HG03571 (cell line): ENCODE measurements around the gene SLC25A21.

ENCODE experiments used
- ATAC-seq: cut with Tn5 transposase; IDR thresholded peaks from one replicate; pipeline ENCODE4 v1.9.1; 2021; ENCODE audit not compliant: unreplicated experiment

The SLC25A21 gene

DNA sequence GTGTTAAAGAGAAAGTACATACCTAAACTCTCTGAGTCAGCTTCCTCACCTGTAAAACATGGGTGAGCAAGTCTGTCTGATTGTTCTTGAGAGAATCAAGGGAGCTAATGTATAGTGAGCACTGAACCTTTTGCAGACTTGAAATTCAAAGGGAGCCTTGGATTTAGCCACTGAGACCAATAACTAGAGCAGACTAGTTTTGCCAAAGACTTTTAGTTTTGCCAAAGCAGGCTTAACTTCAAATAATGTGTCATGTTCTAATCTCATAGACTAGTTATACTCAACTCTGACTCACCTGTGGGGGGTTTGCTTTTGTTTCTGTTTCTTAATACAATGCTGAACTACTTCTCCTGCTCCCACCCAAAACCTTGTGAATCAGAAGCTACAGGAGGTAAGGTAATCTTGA lies 123.7 kb downstream of the SLC25A21 start:
- no peak for ATAC-seq

DNA sequence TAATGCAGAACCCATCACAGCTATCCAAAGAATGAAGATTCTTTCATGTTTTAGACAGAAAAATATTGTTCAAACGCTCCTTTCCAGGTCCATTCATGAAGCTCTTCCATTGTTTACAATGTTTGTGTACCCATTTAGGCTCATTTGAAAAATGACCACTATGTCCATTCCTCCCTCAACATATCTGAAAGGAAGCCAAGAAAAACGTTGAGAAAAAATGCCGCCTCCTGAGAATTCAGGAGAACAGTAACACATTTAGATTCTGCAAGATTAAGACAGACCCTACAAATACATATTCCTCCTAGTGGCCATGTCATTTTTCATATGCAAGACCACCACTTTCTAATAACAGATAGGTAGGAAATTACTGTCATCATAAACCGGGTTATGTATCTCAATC lies 124.4 kb downstream of the SLC25A21 start:
- ATAC-seq, result no peak

DNA sequence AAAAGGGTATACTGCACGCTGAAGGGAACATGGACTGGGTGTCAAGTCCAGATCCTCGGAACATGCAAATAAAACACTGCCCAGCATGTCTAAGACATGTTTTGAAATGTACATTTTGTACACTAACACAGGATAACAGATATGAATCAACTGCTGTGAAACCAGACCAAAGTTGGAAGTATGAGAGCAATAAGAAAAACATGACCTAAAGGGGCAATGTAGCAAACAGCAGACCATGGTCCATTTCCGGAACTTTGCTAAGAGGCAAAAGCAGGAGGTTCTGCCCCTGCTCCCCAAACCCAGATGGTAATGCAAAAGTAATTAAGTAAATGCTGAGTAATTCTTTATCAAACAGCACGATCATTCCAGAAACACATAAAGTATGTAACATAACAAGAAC lies 125.2 kb downstream of the SLC25A21 start:
- no peak for ATAC-seq

DNA sequence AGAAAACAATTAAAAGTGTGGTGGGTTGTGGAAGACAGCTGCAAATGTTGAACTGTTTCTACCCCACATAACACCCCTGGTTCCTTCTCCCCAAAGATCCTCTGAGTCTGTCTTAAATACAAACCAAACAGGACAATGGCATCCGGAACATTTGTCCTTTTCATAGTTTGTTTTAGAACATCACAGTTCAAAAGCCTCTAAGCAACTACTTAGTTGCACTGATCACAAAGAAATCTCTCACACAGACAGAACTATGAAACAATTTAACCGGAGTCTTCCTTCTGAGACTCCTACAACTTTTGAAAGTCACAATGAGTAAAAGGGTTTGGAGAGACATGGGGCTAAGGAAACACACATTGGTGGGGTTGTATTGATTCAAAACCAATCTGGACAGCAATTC lies 125.6 kb downstream of the SLC25A21 start:
- no peak for ATAC-seq

DNA sequence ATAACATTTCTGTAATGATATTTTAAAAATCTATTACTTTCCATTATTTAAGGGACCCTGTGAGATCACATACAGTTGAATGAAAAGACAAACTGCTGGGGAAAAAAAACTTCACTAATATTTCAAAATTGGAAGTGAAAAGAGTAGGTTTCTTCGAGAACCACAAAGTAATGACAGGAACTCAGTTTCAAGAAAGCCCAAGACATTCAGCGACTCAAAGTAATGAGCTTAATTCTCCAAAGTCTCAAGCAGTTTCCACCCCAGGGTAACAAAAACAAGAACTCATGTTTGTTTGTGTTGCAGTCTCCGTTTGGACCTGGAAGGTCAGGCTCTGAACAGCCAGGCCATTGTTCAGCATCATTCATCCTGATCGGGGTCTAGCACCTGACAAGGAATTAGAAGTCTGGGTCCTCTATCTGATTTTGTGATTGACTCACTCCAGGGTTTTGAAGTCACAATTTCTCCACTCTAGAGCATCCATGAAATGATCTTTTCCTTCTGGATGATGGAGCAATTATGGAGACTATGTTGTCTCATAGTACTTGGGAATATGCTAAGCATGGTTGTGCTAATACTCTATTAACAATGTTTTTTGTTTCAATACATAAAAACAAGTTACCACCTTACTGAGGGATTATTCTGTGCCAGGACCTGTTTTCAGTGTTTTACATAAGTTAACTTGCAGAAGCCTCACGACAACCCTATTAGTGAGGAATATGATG lies 126.9 kb downstream of the SLC25A21 start:
- ATAC-seq, result no peak

DNA sequence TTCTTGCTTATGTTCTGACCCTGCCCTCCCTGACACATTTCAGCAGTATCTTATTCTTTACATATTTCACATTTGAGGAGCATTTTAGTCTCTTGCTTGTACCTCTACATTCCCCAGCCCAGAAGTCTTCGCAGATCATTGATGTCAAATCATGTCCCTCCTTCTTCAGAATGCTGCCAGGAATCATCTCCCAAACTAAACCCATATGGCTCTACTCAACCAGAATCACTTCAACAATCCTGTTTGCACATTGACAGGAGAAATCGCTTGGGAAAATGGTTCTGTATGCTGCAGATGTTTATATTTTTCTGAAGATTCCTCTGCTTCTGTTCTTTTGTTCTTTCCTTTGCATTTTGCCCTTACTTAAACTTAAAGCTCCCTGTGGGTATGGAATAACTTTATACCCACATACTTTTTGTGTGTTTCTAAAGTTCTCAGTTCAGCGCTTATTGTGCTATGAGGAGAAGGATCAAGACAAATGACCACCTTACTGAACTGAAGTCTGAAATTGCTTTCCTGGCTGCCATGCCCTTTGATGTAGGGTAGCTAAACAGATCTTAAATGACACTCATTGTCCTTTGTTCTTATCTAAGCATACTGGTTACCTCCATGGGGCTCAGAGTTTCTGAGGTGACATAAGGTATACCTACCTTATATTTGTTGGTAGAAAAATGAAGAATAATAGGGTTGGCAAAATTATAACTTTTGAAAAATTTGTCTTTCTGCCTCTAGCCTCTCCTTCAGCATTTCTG lies 134.6 kb downstream of the SLC25A21 start:
- no peak for ATAC-seq

DNA sequence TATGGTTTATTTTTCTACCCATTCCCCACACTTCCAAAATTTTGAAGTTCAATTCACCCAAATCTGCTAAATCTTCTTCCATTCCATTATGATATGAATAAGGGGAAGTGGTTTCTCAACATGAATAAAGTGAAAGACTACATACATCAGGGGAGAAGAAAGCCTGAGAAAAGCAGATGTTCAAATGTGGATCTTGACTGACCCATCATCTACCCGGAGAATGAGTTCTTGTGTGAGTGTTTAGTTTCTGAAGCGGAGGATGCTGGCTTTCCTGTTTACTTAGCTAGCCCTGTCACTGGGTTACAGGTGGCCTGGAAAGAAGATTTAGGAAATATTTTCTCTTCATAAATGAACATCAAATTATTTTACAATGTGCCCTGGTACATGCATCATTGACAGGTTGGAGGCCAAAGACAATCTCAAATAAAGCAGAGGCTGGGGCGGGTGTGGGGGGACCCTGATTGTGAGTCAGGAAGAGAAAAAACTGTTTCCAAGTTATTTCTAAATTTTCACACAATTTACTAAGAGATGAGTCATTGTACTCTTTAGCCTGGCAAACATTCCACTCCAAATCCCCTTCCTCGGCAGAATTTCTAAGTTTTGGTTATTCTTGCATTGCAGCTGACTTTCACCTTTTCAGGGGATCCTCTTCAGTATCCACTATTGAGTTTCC lies 135.6 kb downstream of the SLC25A21 start:
- ATAC-seq, result no peak

DNA sequence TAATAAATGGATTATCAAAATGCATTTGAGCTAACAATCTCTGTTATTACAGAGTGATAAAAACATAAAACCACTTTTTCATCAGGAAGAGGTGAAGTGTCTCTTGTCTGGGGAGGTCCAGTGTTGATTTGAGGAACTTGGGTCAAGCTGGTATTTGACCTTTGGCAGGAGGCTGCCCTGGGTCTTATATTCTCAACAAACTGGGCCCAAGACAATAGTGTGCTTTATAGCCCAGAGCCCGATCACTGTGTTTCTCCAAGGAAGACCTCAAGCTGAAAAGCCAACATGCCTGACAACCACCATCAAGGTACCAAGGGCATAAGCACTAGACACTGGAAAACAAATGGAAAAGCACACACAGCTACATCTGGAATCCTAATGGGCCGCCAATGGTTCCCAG lies 137.0 kb downstream of the SLC25A21 start:
- no peak for ATAC-seq

DNA sequence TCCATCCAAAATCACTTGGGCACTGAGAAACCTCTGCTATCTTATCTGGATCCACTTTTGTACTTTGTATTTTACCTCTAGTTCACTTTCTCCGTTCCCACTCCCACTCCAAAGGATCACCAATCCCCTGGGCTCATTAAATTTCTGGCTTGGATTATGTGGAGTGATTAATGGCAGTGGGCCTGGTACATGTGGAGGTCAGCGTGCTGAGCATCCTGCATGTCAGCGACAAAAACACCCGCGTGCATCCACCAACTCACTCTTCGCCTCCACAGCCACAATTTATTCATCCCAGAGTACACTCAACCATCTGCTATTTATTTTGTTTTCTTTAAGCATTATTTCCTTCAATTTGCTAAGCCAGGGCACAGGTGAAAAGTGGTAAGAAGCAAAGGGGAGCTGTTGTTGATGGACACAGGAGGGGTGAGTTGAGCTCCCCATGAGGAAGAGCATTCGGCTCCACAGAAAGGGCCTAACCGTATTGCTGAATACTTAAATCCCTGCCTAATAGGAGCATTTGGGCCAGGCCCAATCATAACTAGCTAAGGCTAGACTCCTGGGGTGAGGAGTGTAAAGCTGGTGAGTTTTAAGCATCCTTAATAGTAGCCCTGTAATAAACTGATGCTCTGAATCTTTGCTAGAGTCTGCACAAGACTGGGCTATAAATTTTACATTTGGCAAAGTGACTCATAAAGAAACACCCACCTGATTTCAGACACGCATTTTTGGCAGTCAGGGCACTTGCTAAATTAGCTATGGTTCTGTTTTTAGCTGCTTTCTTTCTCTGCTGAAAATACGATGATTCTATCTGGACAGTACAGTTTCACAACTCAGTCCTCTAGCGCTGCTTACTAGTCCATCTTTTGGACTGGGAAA lies 137.8 kb downstream of the SLC25A21 start:
- ATAC-seq, result no peak

DNA sequence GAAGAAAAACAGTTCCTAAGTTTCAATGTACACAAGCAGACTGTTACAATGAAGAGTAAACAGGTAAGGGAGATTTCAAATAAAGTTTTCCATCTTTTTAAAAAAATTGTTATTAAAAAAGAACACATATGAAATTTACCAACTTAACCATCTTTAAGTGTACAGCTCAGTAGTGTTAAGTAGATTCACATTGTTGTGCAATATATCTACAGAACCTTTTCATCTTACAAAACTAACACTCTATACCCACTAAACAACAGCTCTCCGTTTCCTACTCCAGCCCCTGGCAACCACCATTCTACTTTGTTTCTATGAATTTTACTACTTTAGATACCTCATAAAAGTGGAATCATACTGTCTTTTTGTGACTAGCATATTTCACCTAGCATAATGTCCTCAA lies 139.5 kb downstream of the SLC25A21 start:
- ATAC-seq, result no peak

DNA sequence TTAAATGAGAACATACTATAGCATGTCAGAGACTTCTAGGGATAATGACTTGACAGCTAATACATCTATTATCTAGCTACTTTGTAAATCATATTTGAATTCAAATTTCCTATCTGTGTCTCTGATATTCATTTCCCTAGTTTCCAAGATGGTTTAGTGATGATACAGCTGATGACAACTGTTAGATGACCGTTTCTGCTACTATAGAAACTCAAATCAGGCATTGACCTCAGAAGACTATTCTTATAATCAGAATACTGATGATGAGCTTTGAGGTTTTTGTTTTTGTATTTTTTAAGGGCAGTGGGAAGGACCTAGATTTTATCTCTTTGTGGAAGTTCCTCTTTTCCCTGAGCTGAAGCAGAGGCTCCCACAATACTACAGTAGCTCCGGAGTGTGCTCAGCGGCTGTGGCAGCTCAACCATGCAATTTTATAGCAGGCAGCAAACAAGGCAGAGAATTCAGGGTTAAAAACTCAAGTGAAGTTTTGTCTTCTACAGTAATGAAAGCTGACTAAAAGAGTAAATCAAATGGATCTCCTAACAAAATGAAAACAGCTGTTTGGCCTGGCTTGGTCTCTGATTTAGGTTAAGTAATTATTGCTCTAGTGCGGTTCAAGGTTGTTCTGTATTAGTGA lies 145.1 kb downstream of the SLC25A21 start:
- ATAC-seq, result no peak

DNA sequence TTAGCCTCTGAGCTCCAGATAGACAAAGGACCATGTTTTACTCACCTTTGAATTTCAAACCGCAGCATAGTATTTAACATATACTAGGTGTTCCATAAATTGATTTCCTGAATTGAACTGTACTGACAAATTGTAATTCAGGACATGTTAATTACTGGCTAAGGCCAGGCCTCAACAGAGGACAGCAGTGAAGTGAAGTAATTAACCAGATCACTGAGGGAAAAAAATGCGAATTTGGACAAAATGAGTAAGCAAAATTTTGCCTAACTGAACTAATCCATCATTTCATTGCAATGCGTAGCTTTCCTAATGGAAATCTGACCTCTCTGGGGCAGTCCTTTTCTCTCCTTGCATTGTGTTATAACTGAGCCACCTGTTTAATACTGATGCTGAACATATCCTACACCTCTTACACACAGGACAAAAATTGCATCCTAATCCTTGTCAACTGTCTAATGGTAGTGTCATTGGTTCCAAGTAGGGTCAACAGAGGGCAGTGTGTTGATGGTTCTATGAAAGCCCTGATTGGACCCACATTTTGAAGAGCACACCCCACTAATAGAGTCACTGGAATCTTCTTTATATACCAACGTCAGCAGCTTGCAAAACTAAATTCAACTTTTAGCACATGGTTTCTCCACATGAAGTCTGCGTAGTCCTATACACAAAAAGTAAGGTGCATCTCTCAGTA lies 148.4 kb downstream of the SLC25A21 start:
- ATAC-seq, result no peak

DNA sequence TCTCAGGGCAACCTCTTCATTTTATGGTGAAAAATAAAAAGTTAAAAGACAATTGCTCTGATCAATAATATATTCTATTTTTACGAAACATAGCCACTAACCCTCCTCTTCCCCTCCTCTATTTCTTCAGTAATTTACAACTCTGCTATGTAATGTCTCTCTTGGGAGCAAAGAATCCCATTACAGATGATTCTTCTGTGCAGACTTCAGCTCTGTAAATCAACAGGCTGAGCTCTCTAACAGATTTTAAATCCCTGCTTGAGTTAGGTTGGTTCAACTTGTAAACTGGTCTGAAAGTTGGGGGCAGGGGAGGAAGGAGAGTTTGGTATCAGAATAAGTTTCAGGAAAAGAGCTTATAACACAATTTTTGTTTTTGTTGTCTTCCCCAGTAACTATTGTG lies 151.0 kb downstream of the SLC25A21 start:
- ATAC-seq, result no peak

DNA sequence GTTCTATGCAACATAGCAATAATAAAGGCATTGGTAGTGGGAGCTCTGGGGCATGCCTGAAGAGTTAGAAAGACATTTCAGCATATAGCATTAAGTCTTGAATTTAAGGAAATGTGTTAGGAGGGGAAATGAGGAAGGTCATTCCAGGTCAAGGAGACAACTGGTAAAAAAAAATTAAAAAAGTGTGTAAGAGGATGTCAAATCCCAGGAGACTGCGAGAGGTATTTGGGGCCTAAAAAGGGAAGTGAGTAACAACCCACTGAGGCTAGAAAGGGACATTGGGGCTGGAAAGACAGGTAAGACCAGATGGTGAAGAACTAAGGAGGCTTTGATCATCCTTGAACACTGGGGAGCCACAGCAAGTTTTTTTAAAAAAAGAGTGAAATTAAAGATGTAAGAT lies 152.9 kb downstream of the SLC25A21 start:
- ATAC-seq, result no peak

DNA sequence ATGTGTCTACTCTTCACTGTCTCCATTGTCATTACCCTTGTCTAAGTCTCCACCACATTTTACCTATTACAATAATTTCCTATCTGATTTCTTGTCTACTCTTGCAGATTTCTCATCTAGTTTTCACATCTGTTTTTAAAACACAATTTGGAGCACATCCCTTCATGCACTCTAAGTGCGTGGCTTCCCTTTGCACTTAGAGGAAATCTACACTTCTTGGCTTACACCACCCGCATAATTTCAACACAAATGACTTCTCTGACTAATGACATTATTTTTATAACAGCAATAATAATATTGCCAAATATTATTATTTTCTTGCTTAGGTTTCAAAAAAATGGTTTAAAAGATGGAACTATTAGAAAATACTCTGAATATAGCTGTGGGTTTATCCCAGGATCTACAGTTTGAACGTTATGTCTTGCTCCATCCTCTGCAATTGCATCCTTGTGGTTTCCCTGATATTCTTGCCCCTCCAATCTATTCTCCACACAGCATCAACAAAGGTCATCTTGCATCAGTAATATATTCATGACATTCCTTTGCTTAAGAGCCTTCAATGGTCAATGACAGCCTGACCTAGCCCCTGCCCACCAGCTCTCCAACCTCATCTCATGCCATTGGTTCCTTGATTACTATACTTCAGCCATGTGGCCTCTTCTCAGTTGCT lies 153.7 kb downstream of the SLC25A21 start:
- no peak for ATAC-seq

DNA sequence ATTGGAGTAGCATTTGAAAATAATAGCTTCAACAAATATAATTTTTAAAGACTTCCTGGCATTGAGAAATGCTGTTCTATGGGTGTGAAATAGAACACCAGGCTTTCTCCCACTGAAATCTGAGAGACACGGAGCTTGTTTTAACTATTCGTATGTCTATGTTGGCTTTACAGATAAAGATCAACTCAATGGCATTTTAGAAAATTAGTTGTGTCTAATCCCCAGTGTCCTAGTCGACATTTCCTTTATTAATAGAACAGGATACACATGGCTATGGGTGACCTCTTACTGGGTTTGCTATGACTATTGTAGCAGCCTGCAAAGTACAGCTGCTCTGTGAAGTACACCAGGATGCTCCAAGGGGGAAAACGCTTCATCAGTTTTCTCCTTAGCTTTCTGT lies 159.3 kb downstream of the SLC25A21 start:
- ATAC-seq, result no peak

DNA sequence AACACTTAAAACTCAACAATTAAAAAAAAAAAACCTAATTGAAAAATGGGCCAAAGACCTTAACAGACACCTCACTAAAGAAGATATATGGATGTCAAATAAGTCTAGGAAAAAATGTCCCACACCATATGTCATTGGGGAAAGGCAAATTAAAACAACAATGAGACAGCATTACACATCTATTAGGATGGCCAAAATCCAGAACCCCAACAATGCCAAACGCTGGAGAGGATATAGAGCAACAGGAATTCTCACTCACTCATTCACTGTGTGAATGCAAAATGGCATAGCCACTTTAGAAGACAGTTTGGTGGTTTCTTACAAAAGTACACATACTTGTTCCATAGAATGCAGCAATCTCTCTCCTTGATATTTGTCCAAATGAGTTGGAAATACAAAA lies 173.7 kb downstream of the SLC25A21 start:
- no peak for ATAC-seq

DNA sequence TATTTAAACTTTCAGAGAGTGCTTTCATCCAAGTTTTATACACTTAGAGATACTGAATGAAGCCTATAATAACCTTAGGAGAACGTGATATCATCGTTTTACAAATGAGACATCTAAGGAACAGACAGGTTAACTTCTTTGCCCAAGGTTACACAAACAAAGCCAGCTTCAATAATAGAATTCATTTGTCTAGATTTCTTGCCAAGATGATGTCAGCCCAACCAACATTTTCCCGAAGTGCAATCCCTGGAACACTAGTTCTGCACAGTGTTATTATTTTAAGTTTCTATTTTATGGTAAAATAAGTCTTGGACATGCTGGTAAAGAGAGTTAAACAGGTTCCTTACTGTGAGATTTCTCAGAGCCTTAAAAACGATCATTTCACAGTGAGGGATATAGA lies 174.6 kb downstream of the SLC25A21 start:
- ATAC-seq, result no peak

DNA sequence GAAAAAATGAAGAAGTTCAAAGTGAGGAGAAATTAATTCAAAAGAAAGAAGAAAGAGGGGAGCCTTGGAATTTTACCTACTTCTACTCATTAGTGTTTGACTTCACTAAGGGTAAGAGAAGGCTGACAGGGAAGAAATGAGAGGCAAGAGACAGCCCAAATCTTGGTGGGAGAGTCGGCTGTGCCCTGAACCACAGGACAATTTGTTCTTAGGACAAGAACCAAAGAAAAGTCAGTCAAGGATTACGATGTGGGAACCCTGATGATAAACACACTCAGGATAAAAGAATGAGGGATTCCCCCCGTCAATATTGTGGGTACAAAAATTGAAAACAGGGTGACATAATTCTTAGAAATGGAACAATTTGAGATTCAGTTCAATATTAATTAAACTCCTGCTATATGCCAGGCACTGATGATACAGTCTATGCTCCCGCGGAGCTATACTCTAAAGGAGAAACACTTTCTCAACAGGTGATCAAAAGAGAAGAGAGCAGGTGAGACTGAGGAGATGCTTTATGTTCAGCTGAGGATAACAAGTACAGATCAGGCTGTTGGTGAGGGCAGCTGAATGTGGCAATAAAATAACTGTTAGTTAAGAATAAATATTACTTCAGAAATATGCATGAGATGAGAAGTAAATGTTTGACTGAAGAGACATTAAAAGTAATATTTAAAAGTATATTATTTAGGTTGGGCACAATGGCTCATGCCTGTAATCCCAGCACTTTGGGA lies 175.4 kb downstream of the SLC25A21 start:
- ATAC-seq, result no peak
